Measurements from ENCODE around the gene MAP6. TPM values are rescaled to one million over a fixed set of nuclear protein-coding genes. Genes with fewer than 3 reads are reported as not detected.

Gene MAP6
- total RNA-seq, 4 donors from 2014 or later, result 0.22 to 0.33 (median 0.25) TPM; not detected in 1

GRCh38 chr11:75553889-75554257, 115.0 kb downstream of the MAP6 start:
- no peak for DNase-seq
- H3K4me1 ChIP-seq, result peaks cover 15 to 26% of the 10 kb centered on the region in 2 donors

GRCh38 chr11:75553182-75553581, 115.7 kb downstream of the MAP6 start:
- H3K27me3 ChIP-seq, result no peaks in the 10 kb centered on the region
- in situ Hi-C loops (cut with MboI; ENCODE audit: low sequenced_read_pairs in 4 of 4) (no loop called here), intact Hi-C loops (cut with DNase I; ENCODE audit: low total_unique reads) (no loop called here)
- DNase-seq (no peak), ATAC-seq (no peak)
- peak overlapping the region in 2 of 4 donors; percentile 77 to 78 for H3K27ac ChIP-seq
- H3K36me3 ChIP-seq, result no peaks in the 10 kb centered on the region
- TF ChIP-seq CTCF (IDR thresholded peaks at IDR 0.05 in 4 of 5, conservative IDR thresholded peaks at IDR 0.05 in 1 of 5), result no peak
- H3K9me3 ChIP-seq, result no peaks in the 10 kb centered on the region
- peaks cover 8 to 19% of the 10 kb centered on the region in 2 donors for H3K4me1 ChIP-seq
- no peak overlapping the region for H3K4me3 ChIP-seq

More at GRCh38 chr11:75553889-75554257, 115.0 kb downstream of the MAP6 start:
- no peak for TF ChIP-seq POLR2A (IDR thresholded peaks at IDR 0.05)
- TF ChIP-seq CTCF (IDR thresholded peaks at IDR 0.05 in 4 of 5, conservative IDR thresholded peaks at IDR 0.05 in 1 of 5), result no peak
- Histone ChIP-seq H3K4me3 (peak overlapping the region in 1 of 4 donors; percentile 9), H3K27ac (peak overlapping the region; percentile 47 to 78 (median 75)), H3K36me3 (no peaks in the 10 kb centered on the region), H3K9me3 (no peaks in the 10 kb centered on the region), H3K27me3 (no peaks in the 10 kb centered on the region)
- ATAC-seq, result peak in 1 of 2 donors; percentile 5
- in situ Hi-C loops (cut with MboI; ENCODE audit: low sequenced_read_pairs in 4 of 4) (no loop called here), intact Hi-C loops (cut with DNase I; ENCODE audit: low total_unique reads) (no loop called here)

- H3K9me3 ChIP-seq, result no peaks in the 10 kb centered on the region
- DNase-seq, result no peak
- no peaks in the 10 kb centered on the region for H3K27me3 ChIP-seq
- in situ Hi-C loops (cut with MboI; ENCODE audit: low sequenced_read_pairs in 4 of 4), result loop anchor here in 3 of 4 donors (5.0 to 25.0 kb wide), 3 partner anchors 33 to 262 kb away; no protein-coding TSS in a partner anchor
- H3K36me3 ChIP-seq, result no peaks in the 10 kb centered on the region
- intact Hi-C loops (cut with DNase I; ENCODE audit: low total_unique reads), result no loop called here
- no peak overlapping the region for H3K4me3 ChIP-seq
- H3K27ac ChIP-seq, result no peak overlapping the region
- peaks cover 5 to 8% of the 10 kb centered on the region in 2 donors for H3K4me1 ChIP-seq
- TF ChIP-seq POLR2A (IDR thresholded peaks at IDR 0.05) (no peak), CTCF (IDR thresholded peaks at IDR 0.05 in 4 of 5, conservative IDR thresholded peaks at IDR 0.05 in 1 of 5) (no peak)
- ATAC-seq, result no peak
Observed at GRCh38 chr11:75549370-75549958, 119.4 kb downstream of the MAP6 start.

- no peak for DNase-seq
- H3K27me3 ChIP-seq, result no peaks in the 10 kb centered on the region
- H3K4me1 ChIP-seq, result peaks cover under 1 to 3% of the 10 kb centered on the region in 2 donors
- no peak overlapping the region for H3K4me3 ChIP-seq
- in situ Hi-C loops (cut with MboI; ENCODE audit: low sequenced_read_pairs in 4 of 4), result loop anchor here in 3 of 4 donors (5.0 to 25.0 kb wide), 3 partner anchors 34 to 261 kb away; no protein-coding TSS in a partner anchor
- TF ChIP-seq POLR2A (IDR thresholded peaks at IDR 0.05) (no peak), CTCF (IDR thresholded peaks at IDR 0.05 in 4 of 5, conservative IDR thresholded peaks at IDR 0.05 in 1 of 5) (no peak)
- intact Hi-C loops (cut with DNase I; ENCODE audit: low total_unique reads), result no loop called here
- no peaks in the 10 kb centered on the region for H3K36me3 ChIP-seq
- no peaks in the 10 kb centered on the region for H3K9me3 ChIP-seq
- no peak overlapping the region for H3K27ac ChIP-seq
- no peak for ATAC-seq
Observed at GRCh38 chr11:75548595-75549272, 120.1 kb downstream of the MAP6 start.
